ENCODE results near the gene OSBPL5.
"Not testable (repeated sequence)": the region's sequence is repeated elsewhere in the genome, so short reads cannot be mapped to it uniquely, and the experiment has no call there.

The OSBPL5 gene

GRCh38 chr11:3183523-3183922 lies 18.4 kb upstream of the OSBPL5 start:
- FAIRE-seq (no peak), DNase-seq (ENCODE audit: extremely low spot score, insufficient read length, low read depth) (no peak)

GRCh38 chr11:3182462-3182852 lies 17.3 kb upstream of the OSBPL5 start:
- FAIRE-seq (no peak), DNase-seq (ENCODE audit: extremely low spot score, insufficient read length, low read depth) (no peak)

GRCh38 chr11:3181725-3182461 lies 16.8 kb upstream of the OSBPL5 start:
- DNase-seq (ENCODE audit: extremely low spot score, insufficient read length, low read depth) (no peak), FAIRE-seq (no peak)

- no peak for DNase-seq (ENCODE audit: extremely low spot score, insufficient read length, low read depth)
- no peak for FAIRE-seq
Measured at GRCh38 chr11:3180869-3181268, 15.8 kb upstream of the OSBPL5 start.

GRCh38 chr11:3178349-3178748 lies 13.2 kb upstream of the OSBPL5 start:
- DNase-seq (ENCODE audit: extremely low spot score, insufficient read length, low read depth): no peak

GRCh38 chr11:3177931-3178330 lies 12.8 kb upstream of the OSBPL5 start:
- DNase-seq (ENCODE audit: extremely low spot score, insufficient read length, low read depth): no peak
- FAIRE-seq: no peak

More at GRCh38 chr11:3178349-3178748, 13.2 kb upstream of the OSBPL5 start:
- FAIRE-seq: no peak

GRCh38 chr11:3176487-3176886 lies 11.4 kb upstream of the OSBPL5 start:
- DNase-seq (ENCODE audit: extremely low spot score, insufficient read length, low read depth) (no peak), FAIRE-seq (no peak)

- FAIRE-seq (no peak), DNase-seq (ENCODE audit: extremely low spot score, insufficient read length, low read depth) (no peak)
Measured at GRCh38 chr11:3175194-3175593, 10.1 kb upstream of the OSBPL5 start.

GRCh38 chr11:3174387-3174786 lies 9.3 kb upstream of the OSBPL5 start:
- FAIRE-seq (no peak), DNase-seq (ENCODE audit: extremely low spot score, insufficient read length, low read depth) (no peak)

- FAIRE-seq (no peak), DNase-seq (ENCODE audit: extremely low spot score, insufficient read length, low read depth) (no peak)
Measured at GRCh38 chr11:3173795-3174194, 8.7 kb upstream of the OSBPL5 start.

GRCh38 chr11:3171931-3172560 lies 6.9 kb upstream of the OSBPL5 start:
- no peak for DNase-seq (ENCODE audit: extremely low spot score, insufficient read length, low read depth)
- no peak for FAIRE-seq

GRCh38 chr11:3170756-3171650 lies 5.9 kb upstream of the OSBPL5 start:
- DNase-seq (ENCODE audit: extremely low spot score, insufficient read length, low read depth) (no peak), FAIRE-seq (no peak)

- DNase-seq (ENCODE audit: extremely low spot score, insufficient read length, low read depth) (no peak), FAIRE-seq (no peak)
Measured at GRCh38 chr11:3170044-3170755, 5.1 kb upstream of the OSBPL5 start.

- no peak for DNase-seq (ENCODE audit: extremely low spot score, insufficient read length, low read depth)
- no peak for FAIRE-seq
Measured at GRCh38 chr11:3169255-3170043, 4.3 kb upstream of the OSBPL5 start.

GRCh38 chr11:3168742-3169254 lies 3.7 kb upstream of the OSBPL5 start:
- DNase-seq (ENCODE audit: extremely low spot score, insufficient read length, low read depth); FAIRE-seq: not testable (repeated sequence)

GRCh38 chr11:3167143-3168119 lies 2.3 kb upstream of the OSBPL5 start:
- FAIRE-seq: no peak
- no peak for DNase-seq (ENCODE audit: extremely low spot score, insufficient read length, low read depth)

- DNase-seq (ENCODE audit: extremely low spot score, insufficient read length, low read depth) (no peak), FAIRE-seq (no peak)
Measured at GRCh38 chr11:3166268-3167142, 1.4 kb upstream of the OSBPL5 start.

Data from GM18507 (cell line).